SU-DHL-6 (cell line): ENCODE results near the gene AANAT.

Experiments used
- H2AFZ ChIP-seq: fragments of 200-600 bp; sonication (generic); 2 replicates; pipeline ENCODE4 v1.6.1; 2014; ENCODE audit warnings: low read depth, mild to moderate bottlenecking, moderate library complexity, mixed read lengths, antibody characterized with exemption, low read length; ENCODE audit not compliant: severe bottlenecking
- H3F3A ChIP-seq: fragments of 200-600 bp; shearing (Covaris generic); 2 replicates; pipeline ENCODE4 v1.6.0; 2016; ENCODE audit warnings: antibody characterized with exemption, mild to moderate bottlenecking; ENCODE audit not compliant: insufficient read depth
- H3K27ac ChIP-seq: fragments of 200-600 bp; sonication (generic); 2 replicates; pipeline ENCODE4 v1.5.1; 2016; ENCODE audit warnings: low read depth, mild to moderate bottlenecking, low read length, moderate library complexity, mixed read lengths
- H3K27me3 ChIP-seq: fragments of 200-600 bp; sonication (generic), shearing (Covaris generic); 2 replicates; pipeline ENCODE4 v1.6.0; 2014; ENCODE audit warnings: mild to moderate bottlenecking, low read length
- H3K36me3 ChIP-seq: fragments of 200-600 bp; sonication (generic); 2 replicates; pipeline ENCODE4 v1.6.1; 2014; ENCODE audit warnings: mild to moderate bottlenecking, low read length, mixed read lengths
- H3K4me2 ChIP-seq: fragments of 300-600, 200-600 bp; shearing (Covaris generic), sonication (generic); 2 replicates; pipeline ENCODE4 v1.6.0; 2014; ENCODE audit warnings: low read length, low read depth, mild to moderate bottlenecking; ENCODE audit not compliant: poor library complexity, severe bottlenecking
- H3K4me3 ChIP-seq: fragments of 200-600 bp; sonication (generic); 2 replicates; pipeline ENCODE4 v1.5.1; 2014; ENCODE audit warnings: antibody characterized with exemption, low read length, mild to moderate bottlenecking, mixed read lengths; ENCODE audit not compliant: insufficient read depth, poor library complexity, severe bottlenecking
- H3K79me2 ChIP-seq: fragments of 200-600 bp; sonication (generic); 2 replicates; pipeline ENCODE4 v1.6.1; 2014; ENCODE audit warnings: mild to moderate bottlenecking, low read length, moderate library complexity; ENCODE audit not compliant: insufficient read depth
- H3K9ac ChIP-seq: fragments of 200-600 bp; sonication (generic); 2 replicates; pipeline ENCODE4 v1.7.0; 2014; ENCODE audit warnings: mild to moderate bottlenecking, low read length
- H3K9me2 ChIP-seq: fragments of 200-600 bp; sonication (generic); replicated peaks from 2 replicates; pipeline ENCODE4 v1.6.1; 2014; ENCODE audit warnings: low read length; ENCODE audit not compliant: insufficient read depth
- H3K9me3 ChIP-seq: fragments of 200-600 bp; sonication (generic); 2 replicates; pipeline ENCODE4 v1.6.1; 2014; ENCODE audit warnings: low read length, mixed read lengths; ENCODE audit not compliant: insufficient read depth
- H4K20me1 ChIP-seq: fragments of 200-600 bp; sonication (generic); 2 replicates; pipeline ENCODE4 v1.6.1; 2014; ENCODE audit warnings: low read depth, mild to moderate bottlenecking, antibody characterized with exemption, low read length, moderate library complexity, mixed read lengths
- CTCF ChIP-seq: fragments of 200-600 bp; sonication (generic); IDR thresholded peaks from one replicate; pipeline ENCODE4 v1.5.1; 2017; ENCODE audit warnings: antibody characterized with exemption, mild to moderate bottlenecking, low read length, moderate library complexity; ENCODE audit not compliant: insufficient read depth, poor library complexity, severe bottlenecking
- EZH2phosphoT487 ChIP-seq: fragments of 200-600 bp; sonication (generic), shearing (Covaris generic); conservative IDR thresholded peaks from 2 replicates; pipeline ENCODE4 v1.6.1; 2018; ENCODE audit warnings: mild to moderate bottlenecking, antibody characterized with exemption, low read length, moderate library complexity, mixed read lengths

Gene AANAT

GRCh38 chr17:76492989-76493501 lies 25.6 kb downstream of the AANAT start:
- Histone ChIP-seq H3K9ac (peak overlapping the region; percentile 60), H3K36me3 (no peaks in the 10 kb centered on the region), H3K79me2 (peaks cover 9% of the 10 kb centered on the region), H3F3A (peaks cover 30% of the 10 kb centered on the region), H3K9me3 (no peaks in the 10 kb centered on the region), H3K4me2 (peak overlapping the region; percentile 59), H3K4me3 (peak overlapping the region; percentile 12), H3K27ac (peak overlapping the region; percentile 90), H3K27me3 (no peaks in the 10 kb centered on the region), H4K20me1 (no peaks in the 10 kb centered on the region), H2AFZ (no peak overlapping the region), H3K9me2 (no peaks in the 10 kb centered on the region)
- TF ChIP-seq EZH2phosphoT487 (no peak), CTCF (no peak)

DNA sequence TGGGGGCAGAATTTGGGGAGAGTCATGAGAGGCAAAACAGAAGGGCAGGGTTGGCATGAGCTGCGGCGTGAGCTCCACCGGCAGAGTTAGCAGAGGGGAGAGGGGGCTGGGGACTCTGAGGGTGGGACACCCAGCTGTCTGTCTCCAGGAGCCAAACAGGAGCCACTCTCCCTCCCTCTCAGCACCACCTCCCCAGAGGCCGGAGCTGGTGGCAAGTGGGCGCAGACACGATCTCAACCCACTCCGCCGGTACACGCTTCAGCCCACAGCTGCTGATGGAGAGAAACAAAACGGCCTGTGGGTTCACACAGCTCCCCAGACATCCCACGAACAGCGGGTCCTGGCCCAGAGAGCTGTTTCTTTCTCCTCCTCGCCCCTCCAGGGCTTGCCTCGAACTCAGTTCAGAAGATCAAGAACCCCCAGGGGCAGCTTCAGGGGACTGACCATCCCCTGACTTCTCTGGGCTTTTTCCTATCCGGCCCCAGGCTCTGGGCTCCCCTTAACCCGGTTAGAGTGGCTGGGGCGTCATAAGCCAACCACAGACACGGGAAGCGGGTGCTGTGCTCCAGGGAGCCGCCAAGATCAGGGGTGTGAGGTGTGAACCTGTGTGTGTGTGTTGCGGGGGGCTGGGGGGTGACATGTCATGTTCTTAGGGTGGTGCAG lies 26.2 kb downstream of the AANAT start:
- Histone ChIP-seq H3K27me3 (no peaks in the 10 kb centered on the region), H3K9me2 (no peaks in the 10 kb centered on the region), H3K9me3 (no peaks in the 10 kb centered on the region), H3K36me3 (no peaks in the 10 kb centered on the region), H3F3A (peaks cover 30% of the 10 kb centered on the region), H3K9ac (peak overlapping the region; percentile 60), H4K20me1 (no peaks in the 10 kb centered on the region), H3K4me2 (peak overlapping the region; percentile 59), H3K4me3 (peak overlapping the region; percentile 12), H2AFZ (no peak overlapping the region), H3K27ac (peak overlapping the region; percentile 90), H3K79me2 (peaks cover 13% of the 10 kb centered on the region)
- TF ChIP-seq EZH2phosphoT487 (no peak), CTCF (no peak)

- Histone ChIP-seq H3K4me3 (no peak overlapping the region), H3F3A (peaks cover 30% of the 10 kb centered on the region), H3K27ac (peak overlapping the region; percentile 53), H3K4me2 (no peak overlapping the region), H3K9me2 (no peaks in the 10 kb centered on the region), H3K27me3 (no peaks in the 10 kb centered on the region), H3K36me3 (no peaks in the 10 kb centered on the region), H3K9ac (no peak overlapping the region), H3K79me2 (peaks cover 32% of the 10 kb centered on the region), H4K20me1 (no peaks in the 10 kb centered on the region), H2AFZ (no peak overlapping the region), H3K9me3 (no peaks in the 10 kb centered on the region)
- TF ChIP-seq CTCF = no peak
- TF ChIP-seq EZH2phosphoT487 = no peak
Observed at GRCh38 chr17:76495663-76496400, 28.4 kb downstream of the AANAT start.
